Hepatocyte (in vitro differentiated cells): ENCODE results near the gene SETD4.

Experiments
- CTCF ChIP-seq: fragments of 200-600 bp; sonication (generic); IDR thresholded peaks from 2 replicates; pipeline ENCODE4 v1.5.1; 2016; ENCODE audit warnings: antibody characterized with exemption, mild to moderate bottlenecking; ENCODE audit not compliant: poor library complexity
- EZH2 ChIP-seq: fragments of 200-600 bp; sonication (generic); IDR thresholded peaks from 2 replicates; pipeline ENCODE4 v1.6.1; 2016; ENCODE audit warnings: antibody characterized with exemption, mild to moderate bottlenecking, borderline replicate concordance
- EZH2phosphoT487 ChIP-seq: fragments of 200-600 bp; sonication (generic); IDR thresholded peaks from one replicate; pipeline ENCODE4 v1.6.1; 2018; ENCODE audit warnings: antibody characterized with exemption, mild to moderate bottlenecking, low read depth, moderate library complexity; ENCODE audit not compliant: unreplicated experiment, severe bottlenecking

GRCh38 chr21:36010801-36011200 lies 49.5 kb downstream of the SETD4 start:
- TF ChIP-seq CTCF (no peak), EZH2phosphoT487 (no peak), EZH2 (no peak)
